Ovary (tissue), 9 donors: ENCODE data around the gene SMCR8. TPM values are rescaled to one million over a fixed set of nuclear protein-coding genes. Genes with fewer than 3 reads are reported as not detected.

Experiments used
- DNase-seq, 5 donors: peaks; one replicate each; pipeline ENCODE4 v3.0.0-alpha.2; 2019 to 2020
- H3K27ac ChIP-seq, 2 donors: fragments of 200-600 bp; one replicate each; pipeline versions ENCODE4 v1.5.1 to v1.8.0; 2019 to 2022
- H3K27me3 ChIP-seq: fragments of 200-600 bp; one replicate; pipeline ENCODE4 v1.8.0; 2022
- H3K36me3 ChIP-seq: fragments of 200-600 bp; sonication (generic); one replicate; pipeline ENCODE4 v1.5.1; 2019
- H3K4me1 ChIP-seq: one replicate; pipeline ENCODE4 v1.8.1; 2013; ENCODE audit warnings: mild to moderate bottlenecking, moderate library complexity; ENCODE audit not compliant: insufficient read depth
- H3K4me3 ChIP-seq: fragments of 200-600 bp; sonication (generic); one replicate; pipeline ENCODE4 v1.5.1; 2017
- H3K9me3 ChIP-seq, 2 donors: fragments of 200-600 bp in 1 of 2; sonication (generic) in 1 of 2; one replicate each; pipeline versions ENCODE4 v1.5.1 to v1.8.1; 2013 to 2019; ENCODE audit warnings: mild to moderate bottlenecking in 1 of 2, moderate library complexity in 1 of 2
- EP300 ChIP-seq: sonication (generic); formaldehyde crosslinking; IDR thresholded peaks from one replicate; pipeline ENCODE4 v1.6.1; 2017; ENCODE audit warnings: antibody characterized with exemption
- POLR2A ChIP-seq: fragments of 450-650 bp; IDR thresholded peaks from one replicate; pipeline ENCODE4 v1.6.1; 2017; ENCODE audit warnings: antibody characterized with exemption, mild to moderate bottlenecking, moderate library complexity
- WGBS, 3 donors: extraction: QIAGEN DNeasy Blood & Tissue Kit in 1 of 3; methylation state at CpG; one replicate each; pipeline versions ENCODE4 v1.1.5 to v1.1.7; 2013 to 2017; 5-methylcytosine and 5-hydroxymethylcytosine counted together
- intact Hi-C, 4 donors: fragments of 100-400 bp; cut with DNase I; formaldehyde crosslinking; loops; one replicate each; pipeline versions ENCODE4 v1.11.0 to v1.15.1; 2022 to 2023
- polyA plus RNA-seq, 2 donors: library from polyadenylated mRNA; stranded (reverse); fragments of 200-250 nt in 1 of 2; fragments of 350-450 nt in 1 of 2; fragmentation: Illumina TruSeq in 1 of 2; extraction: RNeasy Lipid Tissue Mini Kit (QIAGEN cat#74804) in 1 of 2; gene quantifications; one replicate each; pipeline ENCODE4 v1.2.3, GENCODE V29; 2013 to 2014
- total RNA-seq, 7 donors: library from RNA; depleted of rRNA in 2 of 7; stranded (reverse); fragments of >200 nt in 2 of 7; fragmentation: NEBNext Ultra II Directional in 3 of 7; extraction: Animal tissue kit (Norgen Biotek cat#: 25700) in 3 of 7; gene quantifications; one replicate each; pipeline versions ENCODE4 v1.1.0 to v1.2.4, GENCODE V29; 2016 to 2023
- TF ChIP-seq, protein P1 (sequence below), 3 donors: fragments of 450-650 bp in 2 of 3; fragments of 200-600 bp in 1 of 3; IDR thresholded peaks; one replicate each; pipeline versions ENCODE4 v1.5.1 to v1.8.0; 2016 to 2022; ENCODE audit warnings: antibody characterized with exemption in 3 of 3, mild to moderate bottlenecking in 1 of 3
- donor health status: DM: no; HTN: no; CAD: no; lungs with moderate emphysema.
- donor health status: DM: no; HTN: no; CAD: no.
- donor health status: Bipolar disorder and iron deficiency.
- donor health status: DM: yes; HTN: yes; CAD: no.
- donor health status: DM: no; HTN: no; CAD: no.
- donor health status: DM: yes; HTN: yes; CAD: no.

SMCR8 gene
- total and polyA plus RNA-seq, 9 donors, result 7.1 to 16.7 (median 13.8) TPM

GRCh38 chr17:18356624-18357023, 41.5 kb downstream of the SMCR8 start:
- Histone ChIP-seq H3K9me3 (no peaks in the 10 kb centered on the region), H3K27me3 (no peaks in the 10 kb centered on the region), H3K27ac (no peak overlapping the region), H3K36me3 (no peaks in the 10 kb centered on the region), H3K4me3 (no peak overlapping the region), H3K4me1 (no peaks in the 10 kb centered on the region)
- intact Hi-C loops, result no loop called here
- TF ChIP-seq, protein P1, sequence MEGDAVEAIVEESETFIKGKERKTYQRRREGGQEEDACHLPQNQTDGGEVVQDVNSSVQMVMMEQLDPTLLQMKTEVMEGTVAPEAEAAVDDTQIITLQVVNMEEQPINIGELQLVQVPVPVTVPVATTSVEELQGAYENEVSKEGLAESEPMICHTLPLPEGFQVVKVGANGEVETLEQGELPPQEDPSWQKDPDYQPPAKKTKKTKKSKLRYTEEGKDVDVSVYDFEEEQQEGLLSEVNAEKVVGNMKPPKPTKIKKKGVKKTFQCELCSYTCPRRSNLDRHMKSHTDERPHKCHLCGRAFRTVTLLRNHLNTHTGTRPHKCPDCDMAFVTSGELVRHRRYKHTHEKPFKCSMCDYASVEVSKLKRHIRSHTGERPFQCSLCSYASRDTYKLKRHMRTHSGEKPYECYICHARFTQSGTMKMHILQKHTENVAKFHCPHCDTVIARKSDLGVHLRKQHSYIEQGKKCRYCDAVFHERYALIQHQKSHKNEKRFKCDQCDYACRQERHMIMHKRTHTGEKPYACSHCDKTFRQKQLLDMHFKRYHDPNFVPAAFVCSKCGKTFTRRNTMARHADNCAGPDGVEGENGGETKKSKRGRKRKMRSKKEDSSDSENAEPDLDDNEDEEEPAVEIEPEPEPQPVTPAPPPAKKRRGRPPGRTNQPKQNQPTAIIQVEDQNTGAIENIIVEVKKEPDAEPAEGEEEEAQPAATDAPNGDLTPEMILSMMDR (IDR thresholded peaks at IDR 0.05), result no peak
- TF ChIP-seq POLR2A (no peak), EP300 (no peak)
- WGBS, 3 donors, result 71 to 77% (median 75%) methylated on average over 10 of the region's 10 CpGs
- DNase-seq, result peak in 2 of 5 donors; percentile 51 to 62

DNA sequence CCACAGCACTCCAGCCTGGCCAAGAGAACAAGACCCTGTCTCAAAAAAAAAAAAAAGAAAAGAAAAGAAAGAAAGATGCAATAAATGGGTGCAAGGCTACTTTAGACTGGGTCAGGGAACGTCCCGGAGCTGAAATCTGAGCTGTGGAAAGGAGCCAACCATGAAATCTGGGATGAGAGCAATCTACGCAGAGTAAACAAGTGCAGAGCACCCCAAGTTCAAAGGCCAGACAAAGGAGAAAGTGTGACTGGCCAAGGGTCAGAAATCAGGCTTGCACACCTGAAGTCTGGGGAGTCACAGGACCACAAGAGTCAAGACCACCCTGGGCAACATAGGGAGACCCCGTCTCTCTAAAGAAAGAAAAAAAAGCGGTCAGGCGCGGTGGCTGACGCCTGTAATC, 45.4 kb downstream of the SMCR8 start:
- WGBS, 3 donors, result 87 to 91% (median 91%) methylated on average over 8 of the region's 8 CpGs
- intact Hi-C loops, result no loop called here
- no peaks in the 10 kb centered on the region for H3K27me3 ChIP-seq
- H3K27ac ChIP-seq, result no peak overlapping the region
- H3K4me3 ChIP-seq, result no peak overlapping the region
- no peaks in the 10 kb centered on the region for H3K9me3 ChIP-seq
- DNase-seq, result no peak
- TF ChIP-seq POLR2A (no peak), EP300 (no peak)
- TF ChIP-seq, protein P1 (IDR thresholded peaks at IDR 0.05), result no peak
- H3K36me3 ChIP-seq, result no peaks in the 10 kb centered on the region
- peaks cover 3% of the 10 kb centered on the region for H3K4me1 ChIP-seq

DNA sequence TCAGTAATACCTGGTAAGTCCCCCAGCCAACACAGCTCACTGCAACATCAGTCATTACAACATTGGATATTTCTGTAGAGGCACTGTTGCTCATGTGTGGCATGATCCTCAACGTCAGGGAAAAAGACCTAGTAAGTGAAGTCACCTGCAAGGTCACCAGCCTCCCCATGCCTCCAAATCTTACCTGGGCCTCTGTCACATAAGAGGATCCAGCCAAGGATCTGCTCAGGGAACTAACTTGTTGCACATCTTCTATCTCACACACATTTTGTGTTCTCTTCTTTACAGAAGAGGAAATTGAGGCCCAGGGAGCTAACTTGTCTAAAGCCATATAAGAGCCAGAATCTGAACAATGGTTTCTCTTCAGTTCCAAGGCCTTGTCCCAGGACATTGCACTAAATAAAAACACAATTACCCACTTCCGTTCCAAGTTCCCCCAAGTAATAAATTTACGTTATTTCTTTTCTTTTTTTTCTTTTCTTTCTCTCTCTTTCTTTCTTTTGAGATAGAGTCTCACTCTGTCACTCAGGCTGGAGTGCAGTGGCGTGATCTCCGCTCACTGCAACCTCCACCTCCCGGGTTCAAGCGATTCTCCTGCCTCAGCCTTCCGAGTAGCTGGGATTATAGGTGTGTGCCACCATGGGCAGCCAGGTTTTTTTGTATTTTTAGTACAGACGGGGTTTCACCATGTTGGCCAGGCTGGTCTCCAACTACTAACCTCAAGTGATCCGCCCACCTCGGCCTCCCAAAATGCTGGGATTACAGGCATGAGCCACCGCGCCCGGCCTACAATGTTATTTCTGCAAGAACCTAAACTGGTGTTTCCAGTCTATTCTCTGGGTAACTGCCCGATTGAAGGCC, 47.0 kb downstream of the SMCR8 start:
- no peak for TF ChIP-seq POLR2A
- TF ChIP-seq EP300, result no peak
- TF ChIP-seq, protein P1 (IDR thresholded peaks at IDR 0.05), result no peak
- no peaks in the 10 kb centered on the region for H3K9me3 ChIP-seq
- H3K27ac ChIP-seq, result no peak overlapping the region
- no peak for DNase-seq
- 63 to 71% (median 69%) methylated on average over 15 of the region's 15 CpGs for WGBS, 3 donors
- intact Hi-C loops, result no loop called here
- H3K4me1 ChIP-seq, result peaks cover 3% of the 10 kb centered on the region
- no peak overlapping the region for H3K4me3 ChIP-seq
- H3K36me3 ChIP-seq, result no peaks in the 10 kb centered on the region
- no peaks in the 10 kb centered on the region for H3K27me3 ChIP-seq

DNA sequence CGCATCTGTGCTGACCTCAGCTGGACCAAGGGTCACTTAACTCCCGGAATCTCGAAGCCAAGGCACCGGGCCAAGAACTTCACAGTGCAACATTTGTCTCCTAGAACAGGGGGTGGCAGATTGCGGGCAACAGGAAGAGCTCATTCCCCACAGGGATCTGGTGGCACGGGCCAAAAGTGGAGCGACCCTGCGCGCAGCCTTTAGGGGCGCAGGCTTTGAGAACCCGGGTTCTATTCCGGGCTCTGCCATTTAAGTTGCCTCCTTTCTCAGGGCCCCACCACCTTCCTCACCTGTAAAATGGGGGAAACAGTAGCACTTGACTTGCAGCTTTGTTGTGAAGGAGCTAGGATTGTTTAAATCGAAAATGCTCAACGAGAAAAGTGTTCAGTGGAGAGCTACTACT, 47.6 kb downstream of the SMCR8 start:
- H3K27ac ChIP-seq, result peak overlapping the region; percentile 63 to 64
- DNase-seq, result peak; percentile 52 to 82 (median 59)
- WGBS, 3 donors, result 7 to 12% (median 12%) methylated on average over 14 of the region's 14 CpGs

More for the DNA sequence above, 47.6 kb downstream of the SMCR8 start:
- Histone ChIP-seq H3K4me3 (peak overlapping the region; percentile 79), H3K36me3 (no peaks in the 10 kb centered on the region), H3K27me3 (no peaks in the 10 kb centered on the region), H3K9me3 (no peaks in the 10 kb centered on the region), H3K4me1 (peaks cover 3% of the 10 kb centered on the region)
- TF ChIP-seq POLR2A, result no peak
- TF ChIP-seq EP300, result no peak
- TF ChIP-seq, protein P1 (IDR thresholded peaks at IDR 0.05), result no peak
- intact Hi-C loops, result no loop called here
